Kidney (tissue), 14 donors: Measurements from ENCODE around the gene PCSK5. TPM values are rescaled to one million over a fixed set of nuclear protein-coding genes. Genes with fewer than 3 reads are reported as not detected.

ENCODE experiments used
- DNase-seq, 5 donors: peaks; one replicate each; pipeline ENCODE4 v3.0.0-alpha.2; 2013 to 2020
- FAIRE-seq: peaks from 2 replicates; lab custom pipeline; 2012; peaks lifted over from hg19 to GRCh38; lab: Jason Lieb, UNC
- H3K27ac ChIP-seq, 2 donors: one replicate each; pipeline ENCODE4 v1.7.0; 2013; ENCODE audit warnings: low read depth in 2 of 2, low read length in 2 of 2, inconsistent platforms in 1 of 2
- H3K27me3 ChIP-seq: one replicate; pipeline ENCODE4 v1.7.1; 2013; ENCODE audit warnings: low read length, inconsistent platforms; ENCODE audit not compliant: control insufficient read depth, insufficient read depth
- H3K36me3 ChIP-seq, 3 donors: one replicate each; pipeline versions ENCODE4 v1.7.0 to v1.7.1; 2013; ENCODE audit warnings: low read length in 3 of 3, control low read depth in 1 of 3, inconsistent platforms in 1 of 3; ENCODE audit not compliant: insufficient read depth in 3 of 3, control insufficient read depth in 2 of 3
- H3K4me1 ChIP-seq, 3 donors: one replicate each; pipeline versions ENCODE4 v1.7.0 to v1.7.1; 2013; ENCODE audit warnings: low read length in 3 of 3, inconsistent platforms in 1 of 3, low read depth in 1 of 3; ENCODE audit not compliant: control insufficient read depth in 2 of 3, insufficient read depth in 2 of 3
- H3K4me3 ChIP-seq, 3 donors: one replicate each; pipeline versions ENCODE4 v1.7.0 to v1.8.1; 2013; ENCODE audit warnings: low read length in 3 of 3, control low read depth in 1 of 3, inconsistent platforms in 1 of 3
- H3K9ac ChIP-seq, 3 donors: one replicate each; pipeline versions ENCODE4 v1.7.0 to v1.7.1; 2013; ENCODE audit warnings: low read length in 3 of 3, control low read depth in 1 of 3, inconsistent platforms in 1 of 3
- H3K9me3 ChIP-seq, 3 donors: one replicate each; pipeline versions ENCODE4 v1.7.0 to v1.7.1; 2013; ENCODE audit warnings: low read length in 3 of 3, control low read depth in 1 of 3, inconsistent platforms in 1 of 3; ENCODE audit not compliant: control insufficient read depth in 2 of 3, insufficient read depth in 1 of 3
- intact Hi-C: fragments of 100-400 bp; cut with DNase I; formaldehyde crosslinking; loops from one replicate; pipeline ENCODE4 v1.11.1; 2022
- polyA plus RNA-seq: library from polyadenylated mRNA; stranded (reverse); fragments of 350-450 nt; fragmentation: Illumina TruSeq; extraction: RNeasy Lipid Tissue Mini Kit (QIAGEN cat#74804); gene quantifications from one replicate; pipeline ENCODE4 v1.2.3, GENCODE V29; 2014; ENCODE audit warnings: low read depth, low replicate concordance; ENCODE audit not compliant: insufficient read depth
- total RNA-seq: library from RNA; stranded (reverse); fragmentation: NEBNext Ultra II Directional; extraction: Animal tissue kit (Norgen Biotek cat#: 25700); gene quantifications from one replicate; pipeline ENCODE4 v1.2.1, GENCODE V29; 2021
- TF ChIP-seq, protein P1 (sequence below): IDR thresholded peaks from 3 replicates; pipeline ENCODE4 v1.5.1; 2012; ENCODE audit warnings: mild to moderate bottlenecking, moderate library complexity, borderline replicate concordance; ENCODE audit not compliant: insufficient read depth; ENCODE audit errors: extremely low read depth
- donor health status: control.
- donor health status: control.
- donor health status: control.
- donor health status: control.
- donor health status: control.
- donor health status: DM: yes; HTN: yes; CAD: no.
- donor health status: Normal renal cell carcinoma (clear cell type).

The PCSK5 gene
- total and polyA plus RNA-seq, 2 donors from 2014 or later = 1.6 to 14.7 TPM

DNA sequence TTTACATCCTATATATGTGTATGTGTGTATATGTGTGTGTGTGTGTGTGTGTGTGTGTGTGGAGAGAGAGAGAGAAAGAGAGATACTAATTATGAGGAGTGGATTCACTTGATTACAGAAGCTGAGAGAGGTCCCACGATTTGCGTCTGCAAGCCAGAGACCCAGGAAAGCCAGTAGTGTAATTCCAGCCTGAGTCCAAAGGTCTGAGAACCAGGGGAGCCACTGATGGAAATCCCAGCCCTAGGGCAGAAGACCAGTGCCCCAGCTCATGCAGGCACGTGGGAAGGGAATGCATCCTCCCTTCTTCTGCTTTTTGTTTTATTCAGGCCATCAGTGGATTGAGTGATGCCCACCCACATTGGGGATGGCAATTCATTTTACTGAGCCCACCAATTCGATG is 74.8 kb downstream of the PCSK5 start:
- H3K4me1 ChIP-seq = peaks cover 0 to 3% (median 0%) of the 10 kb centered on the region in 3 donors
- no peaks in the 10 kb centered on the region for H3K36me3 ChIP-seq
- H3K27ac ChIP-seq = no peak overlapping the region

GRCh38 chr9:75967556-75967955 is 77.1 kb downstream of the PCSK5 start:
- H3K27me3 ChIP-seq = no peaks in the 10 kb centered on the region
- TF ChIP-seq, protein P1, sequence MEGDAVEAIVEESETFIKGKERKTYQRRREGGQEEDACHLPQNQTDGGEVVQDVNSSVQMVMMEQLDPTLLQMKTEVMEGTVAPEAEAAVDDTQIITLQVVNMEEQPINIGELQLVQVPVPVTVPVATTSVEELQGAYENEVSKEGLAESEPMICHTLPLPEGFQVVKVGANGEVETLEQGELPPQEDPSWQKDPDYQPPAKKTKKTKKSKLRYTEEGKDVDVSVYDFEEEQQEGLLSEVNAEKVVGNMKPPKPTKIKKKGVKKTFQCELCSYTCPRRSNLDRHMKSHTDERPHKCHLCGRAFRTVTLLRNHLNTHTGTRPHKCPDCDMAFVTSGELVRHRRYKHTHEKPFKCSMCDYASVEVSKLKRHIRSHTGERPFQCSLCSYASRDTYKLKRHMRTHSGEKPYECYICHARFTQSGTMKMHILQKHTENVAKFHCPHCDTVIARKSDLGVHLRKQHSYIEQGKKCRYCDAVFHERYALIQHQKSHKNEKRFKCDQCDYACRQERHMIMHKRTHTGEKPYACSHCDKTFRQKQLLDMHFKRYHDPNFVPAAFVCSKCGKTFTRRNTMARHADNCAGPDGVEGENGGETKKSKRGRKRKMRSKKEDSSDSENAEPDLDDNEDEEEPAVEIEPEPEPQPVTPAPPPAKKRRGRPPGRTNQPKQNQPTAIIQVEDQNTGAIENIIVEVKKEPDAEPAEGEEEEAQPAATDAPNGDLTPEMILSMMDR = no peak
- H3K9me3 ChIP-seq = no peaks in the 10 kb centered on the region
- intact Hi-C loops = no loop called here
- H3K27ac ChIP-seq = no peak overlapping the region
- no peak overlapping the region for H3K9ac ChIP-seq
- DNase-seq (no peak), FAIRE-seq (no peak)
- no peaks in the 10 kb centered on the region for H3K4me1 ChIP-seq
- H3K36me3 ChIP-seq = no peaks in the 10 kb centered on the region
- no peak overlapping the region for H3K4me3 ChIP-seq

More for the DNA sequence above, 74.8 kb downstream of the PCSK5 start:
- Histone ChIP-seq H3K9me3 (no peaks in the 10 kb centered on the region), H3K4me3 (no peak overlapping the region), H3K9ac (no peak overlapping the region), H3K27me3 (no peaks in the 10 kb centered on the region)
- FAIRE-seq (no peak), DNase-seq (no peak)
- intact Hi-C loops = no loop called here
- TF ChIP-seq, protein P1 = no peak

- Histone ChIP-seq H3K27me3 (no peaks in the 10 kb centered on the region), H3K4me3 (no peak overlapping the region)
Observed at GRCh38 chr9:75974016-75974766, 83.7 kb downstream of the PCSK5 start.

More at GRCh38 chr9:75974016-75974766, 83.7 kb downstream of the PCSK5 start:
- no peaks in the 10 kb centered on the region for H3K36me3 ChIP-seq
- no peak for FAIRE-seq
- H3K9ac ChIP-seq = no peak overlapping the region
- H3K4me1 ChIP-seq = no peaks in the 10 kb centered on the region
- no peaks in the 10 kb centered on the region for H3K9me3 ChIP-seq
- intact Hi-C loops = no loop called here
- no peak for DNase-seq
- no peak overlapping the region for H3K27ac ChIP-seq
- TF ChIP-seq, protein P1 = no peak
